NT2/D1 (cell line): ENCODE results near the gene IQCK.

Source experiments
- SUZ12 ChIP-seq: IDR thresholded peaks from 2 replicates; pipeline ENCODE4 v1.6.1; 2011; ENCODE audit not compliant: insufficient read length, insufficient read depth; ENCODE audit errors: extremely low read depth
- YY1 ChIP-seq: IDR thresholded peaks from 2 replicates; pipeline ENCODE4 v1.6.1; 2011; ENCODE audit not compliant: insufficient read length, insufficient read depth

DNA sequence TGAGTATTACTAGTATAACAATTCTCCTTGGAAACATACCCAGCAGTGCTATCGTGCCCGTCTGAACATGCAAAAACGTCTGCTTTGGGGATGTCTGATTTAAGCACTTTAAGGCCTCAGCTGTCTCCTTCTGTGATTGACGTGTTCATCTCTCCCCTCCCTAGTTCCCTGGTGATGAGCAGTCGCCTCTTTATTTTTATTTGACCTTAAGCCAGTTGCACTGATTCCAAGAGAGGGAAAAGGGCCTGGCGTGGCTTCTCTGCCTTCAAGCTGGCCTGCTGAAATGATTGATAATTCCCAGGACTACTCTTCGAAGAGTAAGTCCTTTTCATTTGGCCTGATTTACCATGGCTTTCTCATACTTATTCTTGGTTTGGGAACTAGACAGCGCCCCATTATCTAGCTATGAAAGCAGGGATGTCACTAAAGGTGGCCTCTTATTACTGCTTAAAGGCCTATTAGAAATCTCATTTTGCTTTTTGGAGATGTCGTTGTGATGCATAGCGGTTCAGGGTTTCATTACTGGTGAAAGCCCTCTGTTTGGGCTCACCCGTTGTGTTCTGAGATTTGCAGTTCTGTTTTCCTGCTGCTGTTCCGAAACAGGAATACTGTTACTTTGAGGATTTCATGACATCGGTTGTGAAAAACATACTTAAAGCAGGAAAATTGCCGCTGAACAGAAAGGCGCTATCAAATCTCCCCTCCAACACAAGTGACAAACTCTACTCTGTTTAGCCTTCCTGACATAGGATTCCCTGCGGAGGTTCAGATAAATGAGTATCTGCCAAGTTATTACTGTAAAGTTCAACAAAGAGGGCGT is 65.5 kb downstream of the IQCK start:
- no peak for TF ChIP-seq SUZ12
- TF ChIP-seq YY1, result no peak
